ENCODE data around the gene TMC3. TPM values are rescaled to one million over a fixed set of nuclear protein-coding genes. Genes with fewer than 3 reads are reported as not detected.
A peak's percentile ranks its signal among the peaks of the same experiment; 100 is the strongest.

The TMC3 gene
- total and polyA plus RNA-seq, 4 donors = 0.11 to 1.9 (median 1.1) TPM

DNA sequence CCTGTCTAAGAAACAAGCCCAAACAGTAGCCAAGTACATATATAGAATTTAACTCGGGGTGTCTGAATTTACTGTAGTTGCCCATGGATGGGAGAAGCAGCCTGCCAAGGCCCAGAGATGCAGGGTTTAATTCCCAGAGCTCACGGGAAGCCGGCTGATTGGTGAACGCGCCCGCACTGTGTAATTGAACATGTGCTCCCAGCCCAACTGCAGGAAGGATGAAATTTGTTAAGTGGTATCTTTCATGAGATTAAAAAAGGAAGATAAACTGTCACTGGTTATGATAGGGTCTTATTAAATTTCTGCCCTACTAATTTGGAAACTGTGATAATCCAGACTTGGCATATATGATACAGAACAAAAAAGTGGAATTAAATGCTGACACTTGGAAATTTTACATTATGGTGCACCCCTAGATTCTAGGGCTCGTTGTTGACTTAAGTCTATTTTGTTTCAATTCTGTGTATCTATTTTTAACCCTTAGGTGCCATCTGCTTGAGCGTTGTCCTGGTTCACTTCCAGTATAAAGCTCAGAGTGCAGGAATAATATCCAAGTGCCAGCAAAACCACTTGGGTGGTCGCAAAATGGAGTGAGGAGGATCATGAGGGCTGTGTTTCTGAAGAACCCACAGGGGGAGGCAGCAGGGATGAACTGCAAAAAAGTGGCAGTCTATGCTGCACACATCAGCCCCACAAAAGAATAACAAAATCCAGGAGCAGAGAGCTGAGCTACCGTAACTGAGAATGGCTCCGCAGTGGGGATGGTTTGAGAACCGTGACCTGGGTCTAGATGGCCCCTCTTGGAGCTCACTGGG is 13.8 kb upstream of the TMC3 start:
- DNase-seq (ENCODE audit: low read depth in 4 of 6, low spot score in 6 of 6) = peak in 2 of 6 donors; percentile 62 to 71

DNA sequence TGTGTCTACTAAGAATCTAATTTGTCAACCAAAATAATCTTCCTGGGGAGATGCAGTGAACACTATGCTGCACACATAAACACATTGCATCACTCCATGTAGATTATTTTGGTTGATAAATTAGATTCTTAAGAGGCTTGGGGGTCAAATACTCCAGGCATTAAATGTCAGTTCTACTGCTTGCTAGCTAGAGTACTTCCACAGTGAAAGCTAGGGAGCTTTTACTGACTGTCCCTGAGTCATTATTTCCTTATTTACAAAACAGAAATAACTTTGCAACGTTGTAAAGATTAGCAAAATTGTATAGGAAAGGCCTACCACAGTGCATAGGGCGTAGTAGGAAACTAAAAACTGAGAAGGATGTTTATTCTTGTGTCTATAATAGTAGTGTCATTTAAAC is 12.9 kb upstream of the TMC3 start:
- Histone ChIP-seq H3K4me3 (ENCODE audit: low read depth, low read length) (no peak overlapping the region), H3K4me1 (ENCODE audit: control insufficient read depth, insufficient read depth, low read length) (peaks cover 5% of the 10 kb centered on the region), H3K27ac (ENCODE audit: low read depth, low read length) (no peak overlapping the region), H3K27me3 (ENCODE audit: control insufficient read depth, insufficient read depth, low read length) (no peaks in the 10 kb centered on the region), H3K36me3 (ENCODE audit: control insufficient read depth, insufficient read depth, low read length) (no peaks in the 10 kb centered on the region), H3K9me3 (ENCODE audit: control insufficient read depth, insufficient read depth, low read length) (no peaks in the 10 kb centered on the region)
- DNase-seq (ENCODE audit: low read depth in 4 of 6, low spot score in 6 of 6) = no peak
- no CpG with 5 or more reads among the region's 2 CpGs for WGBS (ENCODE audit: insufficient coverage)

More for the DNA sequence above, 13.8 kb upstream of the TMC3 start:
- Histone ChIP-seq H3K4me1 (ENCODE audit: control insufficient read depth, insufficient read depth, low read length) (peaks cover 5% of the 10 kb centered on the region), H3K27me3 (ENCODE audit: control insufficient read depth, insufficient read depth, low read length) (no peaks in the 10 kb centered on the region), H3K27ac (ENCODE audit: low read depth, low read length) (no peak overlapping the region), H3K36me3 (ENCODE audit: control insufficient read depth, insufficient read depth, low read length) (no peaks in the 10 kb centered on the region), H3K9me3 (ENCODE audit: control insufficient read depth, insufficient read depth, low read length) (peaks cover 3% of the 10 kb centered on the region), H3K4me3 (ENCODE audit: low read depth, low read length) (no peak overlapping the region)
- WGBS (ENCODE audit: insufficient coverage) = 72% methylated on average over 10 of the region's 12 CpGs

DNA sequence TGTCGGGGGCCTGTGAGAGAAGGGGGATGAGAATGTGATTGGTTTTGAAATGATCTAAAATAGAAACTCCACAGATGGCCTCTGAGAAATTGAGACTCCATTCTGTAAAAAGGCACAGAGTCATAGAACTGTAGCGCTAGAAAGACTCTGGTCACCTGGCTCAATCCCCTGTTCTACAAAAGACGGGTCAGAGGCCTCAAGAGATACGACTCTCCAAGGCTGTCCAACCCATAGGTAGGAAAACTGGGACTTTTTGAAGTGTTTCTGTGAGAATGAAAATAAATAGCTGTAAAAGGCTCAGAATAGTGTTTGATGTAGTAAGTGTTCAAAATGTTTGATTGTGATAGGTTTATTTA is 11.7 kb upstream of the TMC3 start:
- Histone ChIP-seq H3K4me3 (ENCODE audit: low read depth, low read length) (no peak overlapping the region), H3K4me1 (ENCODE audit: control insufficient read depth, insufficient read depth, low read length) (peaks cover 5% of the 10 kb centered on the region), H3K36me3 (ENCODE audit: control insufficient read depth, insufficient read depth, low read length) (no peaks in the 10 kb centered on the region), H3K27me3 (ENCODE audit: control insufficient read depth, insufficient read depth, low read length) (no peaks in the 10 kb centered on the region), H3K9me3 (ENCODE audit: control insufficient read depth, insufficient read depth, low read length) (no peaks in the 10 kb centered on the region), H3K27ac (ENCODE audit: low read depth, low read length) (no peak overlapping the region)
- WGBS (ENCODE audit: insufficient coverage) = 100% methylated on average over 4 of the region's 4 CpGs
- DNase-seq (ENCODE audit: low read depth in 4 of 6, low spot score in 6 of 6) = no peak

DNA sequence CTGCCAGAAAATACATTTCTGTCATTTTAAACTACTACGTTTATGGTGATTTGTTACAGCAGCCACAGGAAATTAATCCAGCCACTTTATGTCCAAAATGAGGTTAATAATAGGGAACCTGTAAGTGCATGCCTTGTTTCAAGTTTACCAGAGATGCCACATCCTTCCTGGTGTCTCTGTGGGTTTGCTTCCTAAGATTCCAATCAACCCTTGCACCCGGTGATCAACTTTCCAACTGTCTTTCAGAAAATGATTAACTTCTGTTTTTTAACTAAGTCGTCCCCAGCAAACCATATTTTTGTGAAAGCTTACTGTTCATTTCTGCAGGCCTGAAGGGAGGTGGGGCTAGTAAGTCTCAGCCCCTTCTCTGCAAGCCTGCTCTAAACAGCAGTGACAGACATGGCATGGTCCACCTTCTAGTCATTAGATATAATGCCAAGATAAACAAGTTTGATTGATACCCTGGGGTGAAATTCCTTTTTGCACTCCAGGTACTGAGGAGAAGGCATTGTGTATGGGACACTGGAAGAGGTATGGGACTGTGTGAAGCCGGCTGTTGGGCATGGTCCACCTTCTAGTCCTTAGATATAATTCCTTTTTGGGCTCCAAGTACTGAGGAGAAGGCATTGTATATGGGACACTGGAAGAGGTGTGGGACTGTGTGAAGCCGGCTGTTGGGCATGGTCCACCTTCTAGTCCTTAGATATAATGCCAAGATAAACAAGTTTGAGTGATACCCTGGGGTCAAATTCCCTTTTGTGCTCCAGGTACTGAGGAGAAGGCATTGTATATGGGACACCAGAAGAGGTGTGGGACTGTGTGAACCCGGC is 11.1 kb upstream of the TMC3 start:
- Histone ChIP-seq H3K4me3 (ENCODE audit: low read depth, low read length) (no peak overlapping the region), H3K4me1 (ENCODE audit: control insufficient read depth, insufficient read depth, low read length) (peaks cover 5% of the 10 kb centered on the region), H3K27me3 (ENCODE audit: control insufficient read depth, insufficient read depth, low read length) (no peaks in the 10 kb centered on the region), H3K36me3 (ENCODE audit: control insufficient read depth, insufficient read depth, low read length) (no peaks in the 10 kb centered on the region), H3K9me3 (ENCODE audit: control insufficient read depth, insufficient read depth, low read length) (no peaks in the 10 kb centered on the region), H3K27ac (ENCODE audit: low read depth, low read length) (no peak overlapping the region)
- 89% methylated on average over 3 of the region's 6 CpGs for WGBS (ENCODE audit: insufficient coverage)
- DNase-seq (ENCODE audit: low read depth in 4 of 6, low spot score in 6 of 6) = no peak

DNA sequence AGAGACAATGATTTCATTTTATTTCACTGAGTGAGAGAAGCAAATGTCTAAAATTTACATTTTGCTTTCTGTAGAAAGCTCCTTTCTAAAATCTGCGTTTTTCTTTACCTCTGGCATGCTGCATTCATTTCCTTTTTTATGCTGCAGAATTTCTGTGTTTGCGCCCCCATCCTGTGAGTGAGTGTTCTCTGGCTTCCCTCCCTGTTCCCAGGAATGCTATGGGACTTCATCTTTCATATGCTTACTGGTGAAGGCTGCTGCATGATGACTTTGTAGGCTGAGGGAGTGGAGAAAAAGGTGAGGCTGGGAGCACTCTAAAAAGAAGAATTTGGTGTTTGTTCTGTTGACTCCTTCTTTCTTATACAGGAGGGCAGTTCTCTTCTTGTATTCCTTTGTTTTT is 7.7 kb upstream of the TMC3 start:
- WGBS (ENCODE audit: insufficient coverage) = 57% methylated on average over 2 of the region's 2 CpGs
- Histone ChIP-seq H3K27ac (ENCODE audit: low read depth, low read length) (no peak overlapping the region), H3K4me3 (ENCODE audit: low read depth, low read length) (no peak overlapping the region), H3K9me3 (ENCODE audit: control insufficient read depth, insufficient read depth, low read length) (no peaks in the 10 kb centered on the region), H3K36me3 (ENCODE audit: control insufficient read depth, insufficient read depth, low read length) (no peaks in the 10 kb centered on the region), H3K27me3 (ENCODE audit: control insufficient read depth, insufficient read depth, low read length) (no peaks in the 10 kb centered on the region), H3K4me1 (ENCODE audit: control insufficient read depth, insufficient read depth, low read length) (no peaks in the 10 kb centered on the region)
- peak in 2 of 6 donors; percentile 5 to 48 for DNase-seq (ENCODE audit: low read depth in 4 of 6, low spot score in 6 of 6)

DNA sequence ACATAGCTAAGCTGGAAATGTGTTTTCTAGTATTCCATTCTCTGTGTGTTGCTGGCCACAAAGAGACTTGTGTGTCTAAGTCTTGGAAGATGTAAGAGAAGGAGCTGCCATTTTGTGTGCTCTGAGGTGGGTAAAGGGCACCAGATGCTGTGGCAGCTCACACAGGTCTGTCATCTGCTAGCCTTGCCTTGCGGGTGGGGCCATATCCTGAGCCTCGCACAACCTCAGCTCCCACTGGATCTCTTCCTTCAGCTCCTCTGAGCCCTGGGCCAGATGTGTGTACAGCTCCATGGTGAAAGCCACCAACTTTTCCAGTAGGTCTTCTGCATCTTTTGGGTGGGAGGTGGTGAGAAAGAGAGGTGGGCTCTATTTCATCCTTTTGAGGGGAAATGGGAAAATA is 6.7 kb upstream of the TMC3 start:
- H3K27ac ChIP-seq (ENCODE audit: low read depth, low read length) = no peak overlapping the region
- WGBS (ENCODE audit: insufficient coverage) = no CpG with 5 or more reads among the region's 2 CpGs

DNA sequence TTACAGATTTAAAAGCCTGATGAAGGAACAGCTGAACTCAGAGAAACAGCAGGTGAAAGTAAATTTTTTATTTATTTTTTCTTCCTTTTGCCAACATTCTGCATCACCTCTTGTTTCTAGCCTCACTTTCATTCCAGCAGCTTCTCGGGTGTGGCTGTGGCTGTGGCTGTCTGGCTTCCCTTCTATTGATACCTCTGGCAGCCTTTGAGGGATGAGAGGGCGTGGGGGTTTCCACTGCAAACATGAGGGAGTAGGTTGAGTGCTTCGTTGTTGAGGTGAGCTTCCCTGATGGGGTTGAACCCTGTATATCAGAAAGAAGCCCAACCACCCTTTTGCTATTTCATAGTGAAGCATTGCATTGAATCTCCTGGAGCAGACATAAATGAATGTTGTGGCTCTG is 6.2 kb upstream of the TMC3 start:
- Histone ChIP-seq H3K4me1 (ENCODE audit: control insufficient read depth, insufficient read depth, low read length) (no peaks in the 10 kb centered on the region), H3K4me3 (ENCODE audit: low read depth, low read length) (no peak overlapping the region), H3K9me3 (ENCODE audit: control insufficient read depth, insufficient read depth, low read length) (no peaks in the 10 kb centered on the region), H3K27me3 (ENCODE audit: control insufficient read depth, insufficient read depth, low read length) (no peaks in the 10 kb centered on the region), H3K27ac (ENCODE audit: low read depth, low read length) (no peak overlapping the region), H3K36me3 (ENCODE audit: control insufficient read depth, insufficient read depth, low read length) (no peaks in the 10 kb centered on the region)
- no peak for DNase-seq (ENCODE audit: low read depth in 4 of 6, low spot score in 6 of 6)
- no CpG with 5 or more reads among the region's 3 CpGs for WGBS (ENCODE audit: insufficient coverage)

More for the DNA sequence above, 6.7 kb upstream of the TMC3 start:
- no peaks in the 10 kb centered on the region for H3K36me3 ChIP-seq (ENCODE audit: control insufficient read depth, insufficient read depth, low read length)
- H3K4me1 ChIP-seq (ENCODE audit: control insufficient read depth, insufficient read depth, low read length) = no peaks in the 10 kb centered on the region
- no peaks in the 10 kb centered on the region for H3K9me3 ChIP-seq (ENCODE audit: control insufficient read depth, insufficient read depth, low read length)
- no peak overlapping the region for H3K4me3 ChIP-seq (ENCODE audit: low read depth, low read length)
- H3K27me3 ChIP-seq (ENCODE audit: control insufficient read depth, insufficient read depth, low read length) = no peaks in the 10 kb centered on the region
- no peak for DNase-seq (ENCODE audit: low read depth in 4 of 6, low spot score in 6 of 6)

DNA sequence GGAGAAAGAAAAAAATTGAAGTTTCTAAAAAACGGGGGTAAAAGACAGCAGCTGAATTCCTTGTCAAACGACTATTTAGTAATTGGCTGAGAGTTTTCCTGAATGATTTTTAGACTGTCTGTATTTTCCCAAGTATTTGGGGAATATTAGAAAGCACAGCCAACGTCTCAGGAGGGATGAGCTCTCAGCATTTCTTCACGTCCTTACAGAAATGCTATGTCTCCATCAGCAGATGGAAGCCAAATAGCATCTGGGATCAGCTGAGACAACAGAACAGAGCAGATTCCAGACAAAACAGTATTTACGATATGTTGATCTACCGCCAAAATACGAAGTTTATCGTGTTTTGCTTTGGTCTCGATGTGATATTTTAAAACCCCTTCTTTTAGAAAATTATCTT is 5.3 kb upstream of the TMC3 start:
- WGBS (ENCODE audit: insufficient coverage) = 87% methylated on average over 6 of the region's 9 CpGs
- Histone ChIP-seq H3K27ac (ENCODE audit: low read depth, low read length) (no peak overlapping the region), H3K9me3 (ENCODE audit: control insufficient read depth, insufficient read depth, low read length) (no peaks in the 10 kb centered on the region), H3K27me3 (ENCODE audit: control insufficient read depth, insufficient read depth, low read length) (no peaks in the 10 kb centered on the region), H3K4me3 (ENCODE audit: low read depth, low read length) (no peak overlapping the region), H3K36me3 (ENCODE audit: control insufficient read depth, insufficient read depth, low read length) (no peaks in the 10 kb centered on the region), H3K4me1 (ENCODE audit: control insufficient read depth, insufficient read depth, low read length) (no peaks in the 10 kb centered on the region)
- peak in 1 of 6 donors; percentile 20 for DNase-seq (ENCODE audit: low read depth in 4 of 6, low spot score in 6 of 6)

DNA sequence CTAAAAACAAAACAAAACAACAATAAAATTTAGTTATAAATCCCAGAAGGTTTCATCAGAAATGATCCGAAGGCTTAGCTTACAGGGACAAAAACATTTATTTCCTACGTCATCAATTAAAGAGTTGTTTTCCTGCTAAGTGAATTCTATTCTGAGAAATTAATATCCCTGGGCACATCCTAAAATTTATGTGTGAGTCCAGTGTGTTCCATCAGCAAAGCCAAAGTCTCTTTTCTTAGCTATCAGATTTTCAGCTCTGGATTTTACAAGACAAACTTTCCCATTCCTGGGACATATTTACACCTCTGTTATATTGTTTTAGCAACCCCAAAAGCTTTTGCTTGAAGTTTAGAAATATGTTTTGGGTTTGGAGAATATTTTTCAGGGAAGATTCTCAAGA is 4.4 kb upstream of the TMC3 start:
- WGBS (ENCODE audit: insufficient coverage) = no CpG with 5 or more reads among the region's 2 CpGs
- Histone ChIP-seq H3K27ac (ENCODE audit: low read depth, low read length) (no peak overlapping the region), H3K9me3 (ENCODE audit: control insufficient read depth, insufficient read depth, low read length) (no peaks in the 10 kb centered on the region), H3K4me1 (ENCODE audit: control insufficient read depth, insufficient read depth, low read length) (peaks cover 7% of the 10 kb centered on the region), H3K4me3 (ENCODE audit: low read depth, low read length) (no peak overlapping the region), H3K36me3 (ENCODE audit: control insufficient read depth, insufficient read depth, low read length) (no peaks in the 10 kb centered on the region), H3K27me3 (ENCODE audit: control insufficient read depth, insufficient read depth, low read length) (no peaks in the 10 kb centered on the region)
- DNase-seq (ENCODE audit: low read depth in 4 of 6, low spot score in 6 of 6) = no peak
